GM06990 (cell line): ENCODE data around the gene HRH3.

ENCODE experiments used
- DNase-seq: peaks from one replicate; pipeline ENCODE4 v3.0.0-alpha.2; 2011; ENCODE audit not compliant: insufficient read length; ENCODE audit errors: extremely low read depth
- H3K27me3 ChIP-seq: replicated peaks from 2 replicates; pipeline ENCODE4 v1.6.0; 2011; ENCODE audit warnings: low read length; ENCODE audit not compliant: control insufficient read depth, insufficient read depth
- H3K36me3 ChIP-seq: 2 replicates; pipeline ENCODE4 v1.5.1; 2011; ENCODE audit warnings: low read length; ENCODE audit not compliant: control insufficient read depth, insufficient read depth
- H3K4me3 ChIP-seq: replicated peaks from 2 replicates; pipeline ENCODE4 v1.5.1; 2011; ENCODE audit warnings: low read depth, mild to moderate bottlenecking, control low read depth, low read length
- TF ChIP-seq, protein P1 (sequence below): IDR thresholded peaks from 2 replicates; pipeline ENCODE4 v1.5.1; 2011; ENCODE audit warnings: low read length, control low read depth, mild to moderate bottlenecking, inconsistent platforms; ENCODE audit not compliant: insufficient read depth, poor library complexity, severe bottlenecking

The HRH3 gene

DNA sequence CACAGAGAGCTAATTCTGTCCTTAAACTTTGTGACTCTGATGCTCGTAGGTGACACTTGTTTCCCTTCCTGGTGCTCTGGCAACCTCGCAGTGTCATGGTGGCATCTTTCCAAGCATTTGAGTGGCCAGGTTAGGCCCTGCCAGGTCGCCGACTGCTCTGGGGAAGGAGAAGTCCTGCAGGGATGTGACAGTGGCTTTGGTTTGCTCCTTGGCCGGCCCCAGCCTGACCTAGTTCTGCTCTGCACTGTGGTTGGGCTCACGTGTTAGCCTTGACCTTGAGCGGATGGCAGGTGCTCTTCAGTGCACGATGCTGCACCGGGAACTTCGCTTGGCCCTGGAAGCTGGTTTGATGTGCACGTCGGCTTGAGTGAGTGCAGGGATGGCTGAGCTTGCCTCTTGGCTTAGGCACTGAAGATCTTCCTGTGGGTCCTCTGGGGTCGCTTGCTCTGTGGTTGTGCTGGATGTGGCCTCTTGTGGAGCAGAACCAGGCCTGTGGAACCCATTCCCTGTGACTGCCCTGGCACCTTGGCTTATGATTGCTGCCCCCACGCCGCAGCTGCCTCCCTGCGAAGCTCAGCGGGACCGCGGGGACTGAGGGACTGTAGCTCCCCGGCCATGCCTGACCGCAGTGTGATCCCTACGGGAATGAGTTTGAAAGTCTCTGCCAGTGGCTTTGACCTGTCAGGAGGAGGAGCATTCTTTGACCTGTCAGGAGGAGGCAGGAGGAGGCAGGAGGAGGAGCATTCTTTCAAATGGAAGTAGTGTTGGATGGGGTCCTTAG, 27.0 kb upstream of the HRH3 start:
- TF ChIP-seq, protein P1, sequence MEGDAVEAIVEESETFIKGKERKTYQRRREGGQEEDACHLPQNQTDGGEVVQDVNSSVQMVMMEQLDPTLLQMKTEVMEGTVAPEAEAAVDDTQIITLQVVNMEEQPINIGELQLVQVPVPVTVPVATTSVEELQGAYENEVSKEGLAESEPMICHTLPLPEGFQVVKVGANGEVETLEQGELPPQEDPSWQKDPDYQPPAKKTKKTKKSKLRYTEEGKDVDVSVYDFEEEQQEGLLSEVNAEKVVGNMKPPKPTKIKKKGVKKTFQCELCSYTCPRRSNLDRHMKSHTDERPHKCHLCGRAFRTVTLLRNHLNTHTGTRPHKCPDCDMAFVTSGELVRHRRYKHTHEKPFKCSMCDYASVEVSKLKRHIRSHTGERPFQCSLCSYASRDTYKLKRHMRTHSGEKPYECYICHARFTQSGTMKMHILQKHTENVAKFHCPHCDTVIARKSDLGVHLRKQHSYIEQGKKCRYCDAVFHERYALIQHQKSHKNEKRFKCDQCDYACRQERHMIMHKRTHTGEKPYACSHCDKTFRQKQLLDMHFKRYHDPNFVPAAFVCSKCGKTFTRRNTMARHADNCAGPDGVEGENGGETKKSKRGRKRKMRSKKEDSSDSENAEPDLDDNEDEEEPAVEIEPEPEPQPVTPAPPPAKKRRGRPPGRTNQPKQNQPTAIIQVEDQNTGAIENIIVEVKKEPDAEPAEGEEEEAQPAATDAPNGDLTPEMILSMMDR, result no peak
- Histone ChIP-seq H3K36me3 (peaks cover 3% of the 10 kb centered on the region), H3K27me3 (no peaks in the 10 kb centered on the region), H3K4me3 (no peak overlapping the region)
- no peak for DNase-seq

DNA sequence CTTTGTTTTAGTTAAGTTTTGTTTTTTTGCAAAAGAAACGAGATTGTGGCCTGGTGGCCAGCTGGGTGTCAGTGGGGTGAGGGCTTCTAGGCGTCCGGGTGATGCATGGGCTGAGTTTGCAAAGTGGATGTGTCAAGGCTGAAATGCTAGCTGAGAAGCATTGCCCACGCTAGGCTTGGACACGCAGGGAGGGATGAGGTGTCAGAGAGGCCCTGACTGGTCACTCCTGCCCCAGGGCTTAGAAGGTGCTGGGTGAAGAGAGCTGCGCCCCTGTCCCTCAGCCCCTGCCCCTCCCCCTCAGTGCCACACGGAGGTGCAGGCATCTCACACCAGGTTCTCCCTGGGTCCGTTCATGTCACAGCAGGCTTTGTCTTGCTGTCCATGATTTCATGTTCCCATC, 26.4 kb upstream of the HRH3 start:
- peaks cover 3% of the 10 kb centered on the region for H3K36me3 ChIP-seq
- TF ChIP-seq, protein P1, result no peak
- H3K4me3 ChIP-seq, result no peak overlapping the region
- DNase-seq, result no peak
- H3K27me3 ChIP-seq, result no peaks in the 10 kb centered on the region

DNA sequence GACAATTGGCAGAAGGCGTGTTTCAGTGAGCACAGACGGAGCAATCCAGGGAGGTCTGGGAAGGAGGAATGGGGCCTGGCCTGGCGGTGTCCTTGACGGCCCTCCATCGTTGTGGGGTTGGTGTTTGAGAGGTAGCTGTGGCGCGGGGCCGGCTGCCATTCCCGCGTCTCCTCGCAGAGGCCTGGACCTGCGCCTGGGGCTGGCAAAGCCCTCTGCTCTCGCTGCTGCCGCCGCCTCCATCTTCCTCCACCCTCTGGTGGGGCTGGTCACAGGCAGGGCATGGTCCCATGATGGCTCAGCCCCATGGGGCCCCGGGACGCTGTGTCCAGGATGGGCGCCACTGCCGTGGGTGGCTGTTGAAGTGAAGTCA, 25.8 kb upstream of the HRH3 start:
- TF ChIP-seq, protein P1, result no peak
- peaks cover 3% of the 10 kb centered on the region for H3K36me3 ChIP-seq
- H3K4me3 ChIP-seq, result no peak overlapping the region
- no peaks in the 10 kb centered on the region for H3K27me3 ChIP-seq
- no peak for DNase-seq

DNA sequence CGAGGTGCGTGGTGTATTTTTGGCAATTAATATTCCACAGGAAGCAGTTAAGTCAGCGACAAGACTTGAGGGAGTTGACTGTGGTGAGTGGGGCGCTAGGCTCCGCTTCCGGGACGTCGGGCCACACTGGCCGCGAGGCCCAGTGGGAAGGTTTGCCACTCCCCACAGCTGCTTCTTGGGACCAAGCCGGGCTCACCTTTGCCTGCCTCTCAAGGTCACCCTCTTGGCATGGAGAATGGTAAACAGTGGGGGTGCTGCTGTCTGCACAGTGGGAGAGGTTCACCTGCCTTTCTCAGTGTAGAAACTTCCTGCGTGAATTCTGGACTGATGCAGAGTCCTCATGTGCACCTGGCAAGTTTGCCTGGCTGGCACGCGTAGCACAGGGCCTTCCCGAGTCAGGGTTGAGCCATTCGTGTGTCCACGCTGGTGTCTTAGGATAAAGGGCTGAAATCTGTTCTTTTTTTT, 24.6 kb upstream of the HRH3 start:
- TF ChIP-seq, protein P1, result no peak
- H3K27me3 ChIP-seq, result no peaks in the 10 kb centered on the region
- no peak overlapping the region for H3K4me3 ChIP-seq
- DNase-seq, result no peak
- peaks cover 3% of the 10 kb centered on the region for H3K36me3 ChIP-seq

DNA sequence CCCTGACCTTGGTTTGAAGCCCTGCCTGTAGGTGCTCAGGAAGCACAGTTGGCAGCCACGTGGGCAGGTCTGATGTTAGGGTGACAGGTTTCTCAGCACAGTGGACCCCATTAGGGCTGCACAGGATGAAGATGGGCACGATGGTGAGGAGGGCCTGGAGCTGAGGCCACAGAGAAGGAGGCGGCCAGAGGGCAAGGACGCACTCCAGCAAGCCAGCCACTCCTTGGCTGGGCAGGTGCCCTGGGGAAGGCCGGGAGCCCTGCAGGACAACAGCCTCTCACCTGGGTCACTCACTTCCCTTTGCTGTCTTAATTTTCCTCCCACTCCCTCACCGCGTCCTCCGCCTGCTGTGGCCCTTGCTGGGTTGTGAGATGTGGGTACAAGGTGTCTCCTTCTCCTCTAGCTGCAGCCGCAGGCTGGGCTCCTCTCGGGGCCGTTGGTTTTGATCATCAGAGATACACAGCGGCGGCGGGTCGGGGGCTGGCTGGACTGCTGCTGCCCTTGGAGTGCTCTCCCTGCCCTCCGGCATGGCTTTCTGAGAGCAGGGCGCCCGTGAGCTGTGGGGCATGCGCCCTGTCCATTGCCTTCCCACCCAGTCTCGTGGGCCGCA, 23.9 kb upstream of the HRH3 start:
- DNase-seq, result no peak
- TF ChIP-seq, protein P1, result no peak
- Histone ChIP-seq H3K36me3 (peaks cover 3% of the 10 kb centered on the region), H3K4me3 (no peak overlapping the region), H3K27me3 (no peaks in the 10 kb centered on the region)
